Endothelial cell of umbilical vein (primary cell): ENCODE measurements around the gene PI3.

Experiments used
- CTCF ChIP-seq, 2 donors: IDR thresholded peaks; 1 replicate in 1 of 2; 2 replicates in 1 of 2; pipeline ENCODE4 v1.5.1; 2011; ENCODE audit warnings: low read length in 2 of 2, mild to moderate bottlenecking in 2 of 2, moderate library complexity in 2 of 2, control low read depth in 1 of 2, inconsistent platforms in 1 of 2, low read depth in 1 of 2; ENCODE audit not compliant: insufficient read depth in 1 of 2; ENCODE audit errors: extremely low read depth in 1 of 2
- EZH2 ChIP-seq: IDR thresholded peaks from 2 replicates; pipeline ENCODE4 v1.6.1; 2012; ENCODE audit warnings: borderline replicate concordance, low read depth, mild to moderate bottlenecking, moderate library complexity, low read length, inconsistent platforms; ENCODE audit not compliant: severe bottlenecking
- MAX ChIP-seq: IDR thresholded peaks from 2 replicates; pipeline ENCODE4 v1.6.1; 2011; ENCODE audit not compliant: insufficient read depth, insufficient read length
- POLR2A ChIP-seq: IDR thresholded peaks from 2 replicates; pipeline ENCODE4 v1.6.1; 2012; ENCODE audit warnings: low read depth, mild to moderate bottlenecking, control low read depth, low read length

DNA sequence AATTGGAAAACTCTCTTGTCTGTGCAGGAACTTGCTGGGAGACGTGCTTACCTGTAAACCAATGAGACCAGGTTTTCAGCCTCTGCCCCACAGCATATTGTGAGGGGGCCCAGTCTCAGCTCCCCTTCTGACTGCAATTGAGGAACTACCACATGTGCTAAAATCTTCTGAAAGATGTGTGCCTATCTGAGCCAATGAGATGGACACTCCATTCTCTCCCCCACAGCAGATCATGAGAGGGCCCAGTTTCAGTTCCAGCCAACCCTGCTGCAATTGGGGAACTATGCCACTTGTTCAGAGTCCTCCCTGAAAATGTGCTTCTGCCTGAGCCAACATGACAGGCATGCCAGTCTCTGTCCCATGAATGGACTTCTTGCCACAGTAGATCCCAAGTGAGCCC is 20.9 kb upstream of the PI3 start:
- TF ChIP-seq EZH2: no peak
- TF ChIP-seq POLR2A: no peak
- no peak for TF ChIP-seq CTCF (IDR thresholded peaks at IDR 0.05; ENCODE audit: extremely low read depth in 1 of 2, insufficient read depth in 1 of 2, low read depth in 1 of 2, low read length in 2 of 2)
- TF ChIP-seq MAX: no peak
